HEK293 (cell line): ENCODE data around the gene EEIG2.
A peak's percentile ranks its signal among the peaks of the same experiment; 100 is the strongest.

Experiments
- CTCF ChIA-PET: fragments of 350-600 bp; formaldehyde crosslinking; extraction: SDS; loops from one replicate; lab custom pipeline; 2021; ENCODE audit warnings: antibody characterized with exemption; lab: Yijun Ruan, JAX
- POLR2A ChIA-PET: fragments of 300-600 bp; formaldehyde crosslinking; extraction: SDS; loops from one replicate; lab custom pipeline; 2020; ENCODE audit warnings: antibody characterized with exemption, inconsistent platforms; lab: Yijun Ruan, JAX
- H3K27ac ChIP-seq: fragments of 200-500 bp; sonication (Bioruptor generic); 2 replicates; pipeline ENCODE4 v1.5.1; 2014; ENCODE audit warnings: low read depth, low read length, control low read depth, inconsistent platforms; ENCODE audit errors: extremely low read depth
- H3K36me3 ChIP-seq, 2 experiments: fragments of 200-500 bp in 1 of 2; sonication (Bioruptor generic) in 1 of 2; 1 replicate in 1 of 2; 2 replicates in 1 of 2; pipeline ENCODE4 v1.5.1; 2014 to 2017; ENCODE audit warnings: inconsistent platforms in 2 of 2, low read length in 2 of 2; ENCODE audit not compliant: control insufficient read depth in 2 of 2, insufficient read depth in 1 of 2
- H3K4me1 ChIP-seq: fragments of 200-500 bp; sonication (Bioruptor generic); 2 replicates; pipeline ENCODE4 v1.5.1; 2014; ENCODE audit warnings: mild to moderate bottlenecking, low read length, inconsistent platforms; ENCODE audit not compliant: control insufficient read depth, insufficient read depth
- H3K4me3 ChIP-seq: 2 replicates; pipeline ENCODE4 v1.5.1; 2011; ENCODE audit warnings: low read depth, mild to moderate bottlenecking, control low read depth, low read length, moderate library complexity
- H3K9me3 ChIP-seq: fragments of 200-500 bp; sonication (Bioruptor generic); 2 replicates; pipeline ENCODE4 v1.5.1; 2014; ENCODE audit warnings: low read depth, low read length, inconsistent platforms; ENCODE audit not compliant: control insufficient read depth, insufficient read depth
- IKZF3 ChIP-seq: fragments of 450-650 bp; IDR thresholded peaks from 2 replicates; pipeline ENCODE4 v1.5.0; 2018; ENCODE audit warnings: missing biosample characterization, mild to moderate bottlenecking, missing genetic modification characterization, moderate library complexity
- OSR2 ChIP-seq: fragments of 450-650 bp; formaldehyde crosslinking; IDR thresholded peaks from 2 replicates; pipeline ENCODE4 v1.5.1; 2016; ENCODE audit warnings: missing biosample characterization, missing genetic modification characterization
- OVOL3 ChIP-seq: fragments of 450-650 bp; formaldehyde crosslinking; IDR thresholded peaks from 2 replicates; pipeline ENCODE4 v1.5.1; 2016; ENCODE audit warnings: missing biosample characterization, missing genetic modification characterization
- PRDM1 ChIP-seq: fragments of 450-650 bp; formaldehyde crosslinking; IDR thresholded peaks from 2 replicates; pipeline ENCODE4; 2016; ENCODE audit warnings: missing biosample characterization, missing genetic modification characterization
- SCRT2 ChIP-seq: fragments of 450-650 bp; formaldehyde crosslinking; IDR thresholded peaks from 2 replicates; pipeline ENCODE4 v1.5.1; 2016; ENCODE audit warnings: missing biosample characterization, missing genetic modification characterization
- WT1 ChIP-seq: fragments of 450-650 bp; formaldehyde crosslinking; IDR thresholded peaks from 2 replicates; pipeline ENCODE4 v1.5.1; 2016; ENCODE audit warnings: missing biosample characterization, missing genetic modification characterization
- ZBTB1 ChIP-seq: fragments of 450-650 bp; formaldehyde crosslinking; IDR thresholded peaks from 2 replicates; pipeline ENCODE4 v1.5.1; 2016; ENCODE audit warnings: missing biosample characterization, missing genetic modification characterization
- ZFP3 ChIP-seq: fragments of 450-650 bp; formaldehyde crosslinking; IDR thresholded peaks from 2 replicates; pipeline ENCODE4 v1.5.1; 2016; ENCODE audit warnings: low read depth, missing biosample characterization, missing genetic modification characterization
- ZIC2 ChIP-seq: fragments of 450-650 bp; formaldehyde crosslinking; IDR thresholded peaks from 2 replicates; pipeline ENCODE4 v1.5.1; 2016; ENCODE audit warnings: missing biosample characterization, missing genetic modification characterization
- ZNF169 ChIP-seq: fragments of 450-650 bp; formaldehyde crosslinking; IDR thresholded peaks from 2 replicates; pipeline ENCODE4 v1.5.1; 2016; ENCODE audit warnings: missing biosample characterization, missing genetic modification characterization
- ZNF184 ChIP-seq: fragments of 450-650 bp; IDR thresholded peaks from 2 replicates; pipeline ENCODE4 v1.5.1; 2018; ENCODE audit warnings: missing biosample characterization, mild to moderate bottlenecking, missing genetic modification characterization
- ZNF24 ChIP-seq: fragments of 450-650 bp; formaldehyde crosslinking; IDR thresholded peaks from 2 replicates; pipeline ENCODE4 v1.5.1; 2016; ENCODE audit warnings: missing biosample characterization, missing genetic modification characterization
- ZNF248 ChIP-seq: fragments of 450-650 bp; formaldehyde crosslinking; IDR thresholded peaks from 2 replicates; pipeline ENCODE4 v1.5.1; 2017; ENCODE audit warnings: missing biosample characterization, missing genetic modification characterization
- ZNF341 ChIP-seq: fragments of 450-650 bp; formaldehyde crosslinking; IDR thresholded peaks from 2 replicates; pipeline ENCODE4; 2016; ENCODE audit warnings: low read depth, missing biosample characterization, missing genetic modification characterization
- ZNF362 ChIP-seq: fragments of 450-650 bp; formaldehyde crosslinking; IDR thresholded peaks from 2 replicates; pipeline ENCODE4 v1.5.1; 2016; ENCODE audit warnings: missing biosample characterization, missing genetic modification characterization
- ZNF529 ChIP-seq: fragments of 450-650 bp; formaldehyde crosslinking; IDR thresholded peaks from 2 replicates; pipeline ENCODE4 v1.5.1; 2017; ENCODE audit warnings: missing genetic modification characterization, missing biosample characterization; ENCODE audit not compliant: insufficient replicate concordance
- ZNF544 ChIP-seq: fragments of 450-650 bp; formaldehyde crosslinking; IDR thresholded peaks from 2 replicates; pipeline ENCODE4 v1.5.0; 2017; ENCODE audit warnings: missing biosample characterization, missing genetic modification characterization
- ZNF561 ChIP-seq: fragments of 450-650 bp; IDR thresholded peaks from 2 replicates; pipeline ENCODE4 v1.5.1; 2018; ENCODE audit warnings: missing biosample characterization, missing genetic modification characterization, borderline replicate concordance
- ZNF624 ChIP-seq: fragments of 450-650 bp; formaldehyde crosslinking; IDR thresholded peaks from 2 replicates; pipeline ENCODE4 v1.5.1; 2017; ENCODE audit warnings: missing biosample characterization, missing genetic modification characterization
- ZNF692 ChIP-seq: fragments of 450-650 bp; formaldehyde crosslinking; IDR thresholded peaks from 2 replicates; pipeline ENCODE4 v1.5.1; 2016; ENCODE audit warnings: missing biosample characterization, missing genetic modification characterization
- ZNF777 ChIP-seq: fragments of 450-650 bp; formaldehyde crosslinking; IDR thresholded peaks from 2 replicates; pipeline ENCODE4 v1.5.1; 2017; ENCODE audit warnings: missing biosample characterization, missing genetic modification characterization, borderline replicate concordance
- TF ChIP-seq, protein P1 (sequence below): fragments of 450-650 bp; formaldehyde crosslinking; IDR thresholded peaks from 2 replicates; pipeline ENCODE4 v1.5.1; 2017; ENCODE audit warnings: missing biosample characterization, missing genetic modification characterization
- TF ChIP-seq, protein P2 (sequence below): fragments of 450-650 bp; formaldehyde crosslinking; IDR thresholded peaks from 2 replicates; pipeline ENCODE4 v1.5.1; 2016; ENCODE audit warnings: missing biosample characterization, missing genetic modification characterization
- TF ChIP-seq, protein P3 (sequence below): fragments of 450-650 bp; formaldehyde crosslinking; IDR thresholded peaks from 2 replicates; pipeline ENCODE4 v1.5.1; 2017; ENCODE audit warnings: missing biosample characterization, missing genetic modification characterization

EEIG2 gene

GRCh38 chr1:108595507-108595906 is 35.6 kb downstream of the EEIG2 start:
- H3K9me3 ChIP-seq, result no peaks in the 10 kb centered on the region
- H3K27ac ChIP-seq, result no peak overlapping the region
- peaks cover 2% of the 10 kb centered on the region; the same call in 1 of the 2 replicates for H3K4me1 ChIP-seq
- ChIA-PET POLR2A (no interaction called here), CTCF (interaction anchor here (0.6 to 1.3 kb wide), 5 partner anchors 10 to 334 kb away, joined by 3 to 4 read pairs (median 3); partner anchors contain the start of gene EEIG2)
- TF ChIP-seq ZNF544 (tag by site-specific recombination), result no peak
- TF ChIP-seq, protein P1, sequence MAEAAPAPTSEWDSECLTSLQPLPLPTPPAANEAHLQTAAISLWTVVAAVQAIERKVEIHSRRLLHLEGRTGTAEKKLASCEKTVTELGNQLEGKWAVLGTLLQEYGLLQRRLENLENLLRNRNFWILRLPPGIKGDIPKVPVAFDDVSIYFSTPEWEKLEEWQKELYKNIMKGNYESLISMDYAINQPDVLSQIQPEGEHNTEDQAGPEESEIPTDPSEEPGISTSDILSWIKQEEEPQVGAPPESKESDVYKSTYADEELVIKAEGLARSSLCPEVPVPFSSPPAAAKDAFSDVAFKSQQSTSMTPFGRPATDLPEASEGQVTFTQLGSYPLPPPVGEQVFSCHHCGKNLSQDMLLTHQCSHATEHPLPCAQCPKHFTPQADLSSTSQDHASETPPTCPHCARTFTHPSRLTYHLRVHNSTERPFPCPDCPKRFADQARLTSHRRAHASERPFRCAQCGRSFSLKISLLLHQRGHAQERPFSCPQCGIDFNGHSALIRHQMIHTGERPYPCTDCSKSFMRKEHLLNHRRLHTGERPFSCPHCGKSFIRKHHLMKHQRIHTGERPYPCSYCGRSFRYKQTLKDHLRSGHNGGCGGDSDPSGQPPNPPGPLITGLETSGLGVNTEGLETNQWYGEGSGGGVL (tag by site-specific recombination), result peak; percentile 75
- TF ChIP-seq PRDM1 (tag by site-specific recombination), result 0 out of 2 replicates have a peak, but pooled peaks have one; percentile 40
- TF ChIP-seq, protein P2, sequence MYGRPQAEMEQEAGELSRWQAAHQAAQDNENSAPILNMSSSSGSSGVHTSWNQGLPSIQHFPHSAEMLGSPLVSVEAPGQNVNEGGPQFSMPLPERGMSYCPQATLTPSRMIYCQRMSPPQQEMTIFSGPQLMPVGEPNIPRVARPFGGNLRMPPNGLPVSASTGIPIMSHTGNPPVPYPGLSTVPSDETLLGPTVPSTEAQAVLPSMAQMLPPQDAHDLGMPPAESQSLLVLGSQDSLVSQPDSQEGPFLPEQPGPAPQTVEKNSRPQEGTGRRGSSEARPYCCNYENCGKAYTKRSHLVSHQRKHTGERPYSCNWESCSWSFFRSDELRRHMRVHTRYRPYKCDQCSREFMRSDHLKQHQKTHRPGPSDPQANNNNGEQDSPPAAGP (tag by site-specific recombination), result peak; percentile 74
- peak; percentile 91 for TF ChIP-seq WT1 (tag by site-specific recombination)
- no peak for TF ChIP-seq SCRT2 (tag by site-specific recombination)
- TF ChIP-seq ZNF169 (tag by site-specific recombination), result peak; percentile 49; the same call in 1 of the 2 replicates
- peak; percentile 96 for TF ChIP-seq ZNF341 (tag by site-specific recombination)
- H3K4me3 ChIP-seq, result no peak overlapping the region
- H3K36me3 ChIP-seq, result no peaks in the 10 kb centered on the region

DNA sequence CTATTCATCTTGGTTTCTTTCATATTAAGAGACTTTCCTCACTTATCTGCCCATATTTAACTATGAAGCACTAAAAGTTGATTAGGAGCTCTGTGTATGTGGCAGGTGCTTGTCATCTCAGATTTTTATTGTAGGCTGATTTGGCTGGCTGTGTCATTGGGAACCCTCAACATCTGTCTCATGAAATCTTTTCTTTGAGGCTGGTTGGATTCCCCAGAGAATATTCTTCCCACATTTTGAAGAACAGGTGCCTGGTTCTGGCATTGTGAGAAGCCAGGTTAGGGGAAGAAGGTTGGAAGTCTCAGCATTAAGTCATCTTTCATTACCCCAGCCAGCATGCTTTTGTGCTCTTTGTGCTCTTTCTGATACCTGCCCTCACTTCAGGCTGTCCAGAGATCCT is 37.1 kb downstream of the EEIG2 start:
- TF ChIP-seq, protein P3, sequence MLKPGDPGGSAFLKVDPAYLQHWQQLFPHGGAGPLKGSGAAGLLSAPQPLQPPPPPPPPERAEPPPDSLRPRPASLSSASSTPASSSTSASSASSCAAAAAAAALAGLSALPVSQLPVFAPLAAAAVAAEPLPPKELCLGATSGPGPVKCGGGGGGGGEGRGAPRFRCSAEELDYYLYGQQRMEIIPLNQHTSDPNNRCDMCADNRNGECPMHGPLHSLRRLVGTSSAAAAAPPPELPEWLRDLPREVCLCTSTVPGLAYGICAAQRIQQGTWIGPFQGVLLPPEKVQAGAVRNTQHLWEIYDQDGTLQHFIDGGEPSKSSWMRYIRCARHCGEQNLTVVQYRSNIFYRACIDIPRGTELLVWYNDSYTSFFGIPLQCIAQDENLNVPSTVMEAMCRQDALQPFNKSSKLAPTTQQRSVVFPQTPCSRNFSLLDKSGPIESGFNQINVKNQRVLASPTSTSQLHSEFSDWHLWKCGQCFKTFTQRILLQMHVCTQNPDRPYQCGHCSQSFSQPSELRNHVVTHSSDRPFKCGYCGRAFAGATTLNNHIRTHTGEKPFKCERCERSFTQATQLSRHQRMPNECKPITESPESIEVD (tag by site-specific recombination), result no peak
- TF ChIP-seq ZNF777 (no peak), ZNF624 (no peak), ZIC2 (tag by site-specific recombination) (no peak), ZNF248 (no peak), ZNF184 (tag by site-specific recombination) (no peak), ZFP3 (tag by site-specific recombination) (no peak), ZNF529 (no peak), ZNF561 (tag by site-specific recombination) (no peak), ZNF24 (tag by site-specific recombination) (no peak), ZNF692 (tag by site-specific recombination) (no peak), SCRT2 (tag by site-specific recombination) (no peak), ZNF362 (tag by site-specific recombination) (no peak), ZBTB1 (tag by site-specific recombination) (no peak), OSR2 (tag by site-specific recombination) (no peak), IKZF3 (tag by site-specific recombination) (no peak), OVOL3 (no peak)
- TF ChIP-seq, protein P2 (tag by site-specific recombination), result no peak
- ChIA-PET POLR2A (no interaction called here), CTCF (no interaction called here)
- Histone ChIP-seq H3K4me1 (peaks cover 2% of the 10 kb centered on the region; the same call in 1 of the 2 replicates), H3K9me3 (no peaks in the 10 kb centered on the region), H3K4me3 (no peak overlapping the region), H3K27ac (no peak overlapping the region), H3K36me3 (peaks cover 0 to 5% of the 10 kb centered on the region in 2 experiments; a peak in 1 of 3 replicates)
